NCI-H2171 treated with DMSO at 0.1 percent for 48 hours (cell line): ENCODE measurements around the gene TMC1.
A peak's percentile ranks its signal among the peaks of the same experiment; 100 is the strongest.

Source experiments
- DNase-seq: peaks from one replicate; lab custom pipeline; 2025; lab: John Stamatoyannopoulos, UW

TMC1 gene

DNA sequence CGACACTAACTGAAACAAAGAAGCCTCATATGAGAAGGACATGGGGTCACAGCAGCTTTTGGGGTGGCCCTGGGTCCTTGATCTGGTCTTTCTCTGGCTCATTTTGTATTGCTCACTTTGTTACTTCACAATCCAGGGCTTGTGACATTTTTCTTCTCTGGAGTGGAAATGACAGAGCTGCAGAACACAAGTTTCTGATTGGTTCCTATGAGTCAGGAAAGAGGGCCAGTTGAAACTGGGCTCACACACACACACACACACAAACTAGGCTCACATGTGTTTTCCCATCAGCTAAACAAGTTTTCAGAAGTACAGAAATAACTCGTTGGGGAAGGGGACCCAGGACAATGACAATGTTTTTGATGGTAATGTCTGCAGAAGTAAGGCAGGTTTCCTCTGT lies 54.3 kb downstream of the TMC1 start:
- no peak for DNase-seq

GRCh38 chr9:72576087-72576486 lies 54.7 kb downstream of the TMC1 start:
- no peak for DNase-seq

GRCh38 chr9:72577212-72577753 lies 55.9 kb downstream of the TMC1 start:
- no peak for DNase-seq

GRCh38 chr9:72579190-72579589 lies 57.8 kb downstream of the TMC1 start:
- no peak for DNase-seq

GRCh38 chr9:72579880-72580550 lies 58.6 kb downstream of the TMC1 start:
- no peak for DNase-seq

DNA sequence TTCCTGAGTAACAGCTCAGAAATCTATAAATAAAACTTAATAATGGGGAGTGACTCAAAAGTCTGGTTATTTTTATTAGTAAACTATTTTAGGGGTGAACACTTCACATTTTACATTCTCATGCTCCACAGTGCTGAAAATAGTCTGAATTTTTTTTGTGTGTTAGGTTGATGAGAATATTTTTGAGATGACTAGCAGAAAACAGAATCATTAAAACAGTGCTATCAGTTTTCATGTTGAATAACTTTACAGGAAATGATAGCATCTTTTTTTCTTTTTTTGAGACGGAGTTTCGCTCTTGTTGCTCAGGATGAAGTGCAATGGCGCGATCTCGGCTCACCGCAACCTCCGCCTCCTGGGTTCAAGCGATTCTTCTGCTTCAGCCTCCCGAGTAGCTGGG lies 60.3 kb downstream of the TMC1 start:
- no peak for DNase-seq

GRCh38 chr9:72583370-72583769 lies 62.0 kb downstream of the TMC1 start:
- DNase-seq = no peak

DNA sequence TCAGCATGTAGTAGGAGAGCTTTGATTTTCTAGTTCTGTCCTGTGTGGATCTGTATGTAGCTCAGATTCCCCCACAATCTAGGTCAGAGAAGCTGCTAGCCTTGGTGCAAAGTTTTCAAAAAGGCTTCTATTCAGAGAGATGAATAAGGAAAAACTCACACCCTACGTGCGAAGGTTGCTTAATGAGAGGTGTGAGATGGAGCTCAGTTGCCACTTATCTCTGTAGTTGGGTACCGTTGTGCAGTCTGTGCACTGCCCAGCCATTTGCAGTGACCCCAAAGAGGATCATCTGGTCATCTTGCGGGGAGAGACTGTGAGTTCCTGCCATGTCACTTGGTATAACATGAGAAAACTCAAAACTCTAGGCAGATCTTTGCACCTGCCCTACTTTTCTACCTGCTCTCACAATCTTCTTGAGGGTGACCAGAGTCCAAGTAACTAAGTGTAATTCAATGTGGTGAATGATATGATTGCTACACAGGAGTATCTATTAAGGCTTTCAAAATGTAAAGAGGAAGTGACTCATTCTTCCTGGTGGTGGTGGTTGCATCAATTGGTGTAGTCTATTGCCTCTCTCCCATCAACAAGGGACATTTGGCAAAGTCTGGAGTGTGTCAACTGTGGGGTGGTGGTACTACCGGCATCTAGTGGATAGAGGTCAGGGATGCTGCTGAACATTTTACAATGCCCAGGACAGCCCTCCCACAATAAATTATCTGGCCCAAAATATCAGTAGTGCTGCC lies 65.2 kb downstream of the TMC1 start:
- DNase-seq = no peak

GRCh38 chr9:72588336-72588735 lies 66.9 kb downstream of the TMC1 start:
- DNase-seq = no peak

DNA sequence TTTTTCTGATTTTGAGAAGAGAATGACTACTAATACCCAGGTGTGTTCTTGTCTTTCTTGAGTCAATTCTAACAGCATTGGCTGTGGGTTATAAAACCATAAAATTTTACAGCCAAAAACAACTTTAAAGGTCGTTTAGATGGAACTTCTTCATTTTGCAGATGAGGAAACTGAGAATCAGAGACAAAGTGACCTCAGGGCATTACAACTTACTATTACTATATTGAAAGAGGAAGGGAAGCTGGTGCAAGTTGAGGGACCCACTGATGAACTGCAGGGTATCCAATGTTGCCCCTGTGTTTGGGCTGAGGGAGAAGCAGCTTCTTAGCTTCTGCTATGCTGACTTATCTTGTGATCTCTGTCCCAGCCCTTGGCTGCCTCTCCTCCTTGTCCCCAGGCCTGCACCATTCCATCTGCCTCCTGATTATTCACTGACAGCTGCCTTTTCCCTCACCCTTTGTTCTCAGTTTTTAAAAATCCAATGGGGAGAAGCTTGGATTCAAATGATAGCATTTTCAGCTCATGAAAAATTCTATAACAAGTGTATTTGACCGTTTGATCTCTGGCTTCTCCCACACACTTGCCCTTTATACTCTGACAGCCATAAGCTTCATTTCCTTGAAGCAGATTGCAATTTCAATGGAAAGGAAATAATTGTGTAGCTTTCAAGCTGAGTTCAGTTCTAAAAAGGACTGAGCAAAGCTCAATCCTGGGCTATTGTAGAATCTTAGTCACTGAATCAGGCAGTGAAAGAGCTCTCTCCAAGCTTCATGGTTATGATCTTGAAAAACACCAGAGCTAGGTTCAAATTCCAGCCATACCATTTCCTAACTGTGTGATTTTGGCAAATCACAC lies 68.5 kb downstream of the TMC1 start:
- no peak for DNase-seq

GRCh38 chr9:72590824-72591223 lies 69.4 kb downstream of the TMC1 start:
- DNase-seq = no peak

GRCh38 chr9:72592502-72593403 lies 71.3 kb downstream of the TMC1 start:
- peak; percentile 76 for DNase-seq

GRCh38 chr9:72596451-72597180 lies 75.2 kb downstream of the TMC1 start:
- no peak for DNase-seq

GRCh38 chr9:72597181-72597517 lies 75.7 kb downstream of the TMC1 start:
- no peak for DNase-seq

- DNase-seq = no peak
These were observed 76.2 kb downstream of the TMC1 start for GRCh38 chr9:72597601-72598000.

DNA sequence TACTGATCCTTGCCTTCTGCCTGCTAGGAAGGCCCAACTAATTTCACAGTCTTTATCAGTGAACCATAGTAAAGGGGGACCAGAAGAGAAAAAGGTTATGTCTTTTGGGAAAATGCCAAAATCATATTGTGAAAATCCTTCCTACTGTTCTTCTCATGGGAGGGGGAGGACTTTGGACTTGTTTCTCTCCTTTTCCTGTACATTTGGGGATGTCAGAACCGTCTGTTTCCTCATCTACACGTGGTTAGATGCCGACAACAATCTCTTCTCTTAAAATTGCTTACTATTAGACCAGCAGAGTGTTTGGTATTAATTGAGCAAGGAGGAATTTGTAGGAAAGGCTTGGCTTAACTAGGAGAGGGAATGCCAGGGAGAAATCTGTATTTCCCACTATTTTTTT lies 77.2 kb downstream of the TMC1 start:
- no peak for DNase-seq

GRCh38 chr9:72599874-72600534 lies 78.6 kb downstream of the TMC1 start:
- no peak for DNase-seq

GRCh38 chr9:72600671-72601070 lies 79.3 kb downstream of the TMC1 start:
- no peak for DNase-seq

GRCh38 chr9:72601615-72602014 lies 80.2 kb downstream of the TMC1 start:
- no peak for DNase-seq

DNA sequence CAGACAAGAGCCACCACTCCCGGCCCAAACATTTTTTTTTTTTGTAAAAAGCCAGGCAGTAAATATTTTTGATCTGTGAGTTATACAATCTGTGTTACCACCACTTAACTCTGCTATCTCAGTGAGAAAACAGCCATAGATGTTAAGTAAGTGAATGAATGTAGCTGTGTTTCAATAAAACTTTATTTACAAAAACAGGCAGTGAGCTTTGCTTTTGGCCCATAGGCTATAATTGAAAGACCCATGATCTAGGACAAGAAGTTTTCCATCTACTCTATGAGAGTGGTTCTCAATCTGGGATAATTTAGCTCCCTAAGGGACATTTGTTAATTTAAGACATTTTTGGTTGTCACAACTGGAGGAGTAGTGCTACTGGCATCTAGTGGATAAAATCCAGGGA lies 91.0 kb downstream of the TMC1 start:
- DNase-seq = no peak
